Subcutaneous adipose tissue (tissue), 4 donors: ENCODE data around the gene CRB2. TPM values are rescaled to one million over a fixed set of nuclear protein-coding genes. Genes with fewer than 3 reads are reported as not detected.

ENCODE experiments used
- total RNA-seq, 4 donors: library from RNA; depleted of rRNA; stranded (reverse); fragments of >200 nt; gene quantifications; one replicate each; pipeline ENCODE4 v1.1.0, GENCODE V29; 2016
- TF ChIP-seq, protein P1 (sequence below): fragments of 450-650 bp; IDR thresholded peaks from one replicate; pipeline ENCODE4 v1.5.1; 2016; ENCODE audit warnings: low read depth, mild to moderate bottlenecking, control low read depth, antibody characterized with exemption, moderate library complexity

The CRB2 gene
- total RNA-seq, 4 donors from 2014 or later, result 0.33 TPM; not detected in 3

DNA sequence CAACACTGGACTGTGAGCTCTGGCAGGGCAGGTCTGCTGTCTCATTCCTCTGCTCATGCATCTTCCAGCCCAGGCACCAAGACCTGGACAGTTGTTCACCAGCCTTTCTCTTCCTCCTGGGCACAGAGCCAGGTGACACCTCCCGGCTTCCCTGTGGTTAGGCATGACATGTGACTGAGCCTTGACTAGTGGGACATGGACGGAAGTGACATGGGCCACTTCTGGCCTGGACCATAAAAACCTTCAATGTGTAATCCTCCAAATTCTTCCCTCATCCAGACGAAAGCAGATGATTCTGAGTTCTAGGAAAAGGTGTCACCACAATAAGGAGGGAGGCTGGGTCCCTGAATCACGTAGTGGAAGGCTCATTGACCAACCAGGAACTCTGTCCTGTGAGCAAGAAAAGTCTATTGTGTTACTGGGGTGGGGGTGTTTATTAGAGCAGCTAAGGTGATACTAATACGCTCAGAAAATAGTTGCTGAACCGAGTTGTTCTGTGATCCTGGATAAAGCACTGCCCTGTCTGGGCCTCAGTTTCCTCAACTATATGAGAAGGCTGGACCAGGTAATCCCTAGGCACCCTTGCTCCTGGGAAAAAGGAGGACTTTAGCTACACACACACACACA lies 26.6 kb upstream of the CRB2 start:
- TF ChIP-seq, protein P1, sequence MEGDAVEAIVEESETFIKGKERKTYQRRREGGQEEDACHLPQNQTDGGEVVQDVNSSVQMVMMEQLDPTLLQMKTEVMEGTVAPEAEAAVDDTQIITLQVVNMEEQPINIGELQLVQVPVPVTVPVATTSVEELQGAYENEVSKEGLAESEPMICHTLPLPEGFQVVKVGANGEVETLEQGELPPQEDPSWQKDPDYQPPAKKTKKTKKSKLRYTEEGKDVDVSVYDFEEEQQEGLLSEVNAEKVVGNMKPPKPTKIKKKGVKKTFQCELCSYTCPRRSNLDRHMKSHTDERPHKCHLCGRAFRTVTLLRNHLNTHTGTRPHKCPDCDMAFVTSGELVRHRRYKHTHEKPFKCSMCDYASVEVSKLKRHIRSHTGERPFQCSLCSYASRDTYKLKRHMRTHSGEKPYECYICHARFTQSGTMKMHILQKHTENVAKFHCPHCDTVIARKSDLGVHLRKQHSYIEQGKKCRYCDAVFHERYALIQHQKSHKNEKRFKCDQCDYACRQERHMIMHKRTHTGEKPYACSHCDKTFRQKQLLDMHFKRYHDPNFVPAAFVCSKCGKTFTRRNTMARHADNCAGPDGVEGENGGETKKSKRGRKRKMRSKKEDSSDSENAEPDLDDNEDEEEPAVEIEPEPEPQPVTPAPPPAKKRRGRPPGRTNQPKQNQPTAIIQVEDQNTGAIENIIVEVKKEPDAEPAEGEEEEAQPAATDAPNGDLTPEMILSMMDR, result no peak

DNA sequence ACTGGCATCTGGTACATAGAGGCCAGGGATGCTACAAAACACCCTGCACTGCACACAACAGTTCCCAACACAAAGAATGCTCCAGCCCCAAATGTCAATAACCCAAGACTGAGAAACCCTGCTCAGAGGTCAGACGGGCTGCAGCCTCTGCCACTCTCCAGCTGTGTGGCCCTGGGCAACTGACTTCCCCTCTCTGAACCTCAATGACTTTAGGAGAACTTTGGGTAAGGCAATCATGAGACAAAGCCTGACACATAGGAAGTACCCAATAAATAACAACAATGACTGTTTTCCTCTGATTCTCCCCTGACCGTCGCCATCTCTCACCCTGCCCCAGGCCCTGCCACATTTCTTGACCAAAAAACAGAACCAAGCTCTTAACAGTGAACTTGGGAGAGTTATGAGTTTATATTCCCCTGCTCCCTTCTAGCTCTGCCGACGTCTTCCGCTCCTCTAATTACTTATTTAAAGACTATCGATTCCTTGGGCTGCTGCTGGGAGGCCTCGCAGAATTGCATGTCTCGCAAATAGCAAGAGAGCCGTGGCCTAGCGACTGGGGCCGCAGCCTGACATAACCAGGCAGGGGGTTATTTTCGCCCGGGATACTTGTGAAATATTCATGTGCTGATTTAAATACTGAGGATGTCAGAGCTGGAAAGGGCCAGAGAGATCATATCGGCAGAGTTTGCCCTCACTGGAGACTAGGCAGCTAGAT lies 24.5 kb upstream of the CRB2 start:
- TF ChIP-seq, protein P1, result no peak

DNA sequence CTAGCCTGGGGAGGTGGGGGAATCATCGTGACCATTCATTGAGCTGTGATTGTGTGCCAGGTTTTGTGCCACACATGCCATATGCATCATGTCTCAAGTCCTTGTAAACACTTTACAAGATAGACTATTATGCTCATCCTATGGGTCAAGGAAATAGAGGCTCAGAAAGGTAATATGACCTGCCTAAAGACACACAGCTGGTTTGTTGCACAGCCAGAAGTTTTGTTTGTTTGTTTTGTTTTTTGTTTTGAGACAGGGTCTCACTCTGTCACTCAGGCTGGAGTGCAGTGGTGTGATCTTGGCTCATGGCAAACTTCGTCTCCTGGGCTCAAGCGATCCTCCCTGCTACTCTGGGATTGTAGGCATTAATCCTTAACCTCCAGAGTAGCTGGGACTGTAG lies 21.4 kb upstream of the CRB2 start:
- TF ChIP-seq, protein P1, result no peak

DNA sequence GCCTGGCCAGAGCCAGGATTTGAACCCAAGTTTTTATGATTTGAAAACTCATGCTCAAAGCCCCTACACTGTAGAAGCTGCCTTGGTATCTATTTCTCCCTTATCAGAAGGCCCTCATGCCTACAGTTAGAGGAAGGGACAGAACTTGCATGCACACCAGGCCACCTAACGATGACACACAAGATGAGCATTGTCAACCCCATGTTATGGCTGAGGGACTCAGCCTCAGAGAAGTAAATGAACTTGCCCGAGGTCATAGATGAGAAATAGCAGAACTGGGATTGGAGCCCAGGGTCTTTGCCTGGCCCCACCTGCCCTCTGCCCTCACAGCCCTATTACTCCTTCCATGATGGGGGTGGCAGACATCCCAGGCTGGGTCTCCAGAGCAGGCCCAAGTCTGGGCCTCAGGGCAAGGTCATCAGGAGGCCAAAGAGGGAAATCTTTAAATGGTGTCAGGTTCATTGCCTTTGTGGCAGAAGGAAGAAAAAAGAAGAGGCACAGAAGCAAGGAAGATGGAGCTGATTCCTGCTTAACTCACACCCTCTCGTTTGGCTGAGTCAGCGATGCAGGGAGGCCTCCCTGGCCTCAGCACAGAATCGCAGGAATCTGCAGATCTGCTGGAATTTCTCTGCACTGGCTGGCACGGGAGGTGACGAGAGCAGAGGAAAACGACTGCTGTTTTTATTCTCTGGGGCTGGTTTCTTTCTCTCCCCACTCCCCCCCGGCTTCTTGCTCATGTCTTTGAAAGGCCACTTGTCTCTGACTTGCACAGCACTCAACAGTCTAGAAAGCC lies 20.6 kb upstream of the CRB2 start:
- TF ChIP-seq, protein P1, result no peak

DNA sequence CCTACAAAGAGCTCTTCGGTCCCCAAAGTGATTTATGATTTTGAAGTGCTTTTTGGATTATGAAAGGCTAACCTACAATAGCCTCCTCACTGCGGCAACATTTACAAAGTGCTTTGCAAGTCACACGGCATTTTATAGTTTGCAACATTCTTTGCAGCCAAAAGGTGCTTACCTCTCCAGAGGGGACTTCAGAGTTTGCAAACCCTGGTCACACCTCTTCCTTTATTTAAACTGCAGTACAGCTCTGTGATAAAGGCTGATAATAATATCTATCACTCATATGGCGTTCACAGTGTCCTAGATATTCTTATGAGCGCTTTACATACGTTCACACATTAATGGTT lies 20.0 kb upstream of the CRB2 start:
- TF ChIP-seq, protein P1, result no peak

DNA sequence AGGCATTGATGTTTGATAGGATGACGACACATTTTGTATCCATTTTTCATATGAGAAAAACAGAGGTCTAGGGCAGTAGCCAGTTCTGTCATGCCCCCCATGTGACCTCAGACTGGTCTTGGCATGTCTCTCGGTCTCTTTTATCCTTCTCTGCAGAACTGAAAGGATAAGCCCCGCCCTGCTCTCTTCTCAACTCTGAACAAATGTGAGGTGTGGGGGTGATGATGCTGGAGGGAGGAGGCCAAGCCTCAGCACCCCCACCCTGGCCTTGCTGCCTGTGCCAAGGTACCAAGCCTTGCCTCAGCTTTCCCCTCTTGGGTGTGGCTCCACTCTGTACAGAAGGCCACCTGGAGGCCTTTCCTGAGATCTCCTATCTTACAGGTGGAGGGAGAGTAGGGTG lies 19.5 kb upstream of the CRB2 start:
- TF ChIP-seq, protein P1, result no peak

DNA sequence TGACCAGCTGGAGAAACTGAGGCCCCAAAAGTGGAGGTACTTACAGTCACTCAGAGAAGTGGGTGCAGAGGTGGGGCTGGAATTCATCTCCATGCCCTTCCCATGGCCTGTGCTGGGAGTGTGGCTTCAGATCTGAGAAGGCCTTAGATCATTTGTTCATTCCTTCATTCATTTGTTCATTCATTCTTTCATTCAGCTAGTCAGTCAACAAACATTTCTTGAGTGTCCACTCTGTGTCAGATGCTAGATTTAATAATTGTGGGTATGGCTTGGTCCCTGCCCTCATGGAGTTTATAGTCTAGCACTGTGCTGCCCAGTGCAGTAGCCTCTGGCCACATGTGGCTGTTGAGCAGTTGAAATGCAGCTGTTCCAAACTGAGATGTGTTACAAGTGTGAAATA lies 19.0 kb upstream of the CRB2 start:
- TF ChIP-seq, protein P1, result no peak
